Ovary (tissue), 9 donors: ENCODE measurements around the gene ULBP2. TPM values are rescaled to one million over a fixed set of nuclear protein-coding genes. Genes with fewer than 3 reads are reported as not detected.
A peak's percentile ranks its signal among the peaks of the same experiment; 100 is the strongest.
"Not testable (repeated sequence)": the region's sequence is repeated elsewhere in the genome, so short reads cannot be mapped to it uniquely, and the experiment has no call there.

ENCODE experiments used
- DNase-seq, 5 donors: peaks; one replicate each; pipeline ENCODE4 v3.0.0-alpha.2; 2019 to 2020
- H3K27ac ChIP-seq, 2 donors: fragments of 200-600 bp; one replicate each; pipeline versions ENCODE4 v1.5.1 to v1.8.0; 2019 to 2022
- H3K27me3 ChIP-seq: fragments of 200-600 bp; one replicate; pipeline ENCODE4 v1.8.0; 2022
- H3K36me3 ChIP-seq: fragments of 200-600 bp; sonication (generic); one replicate; pipeline ENCODE4 v1.5.1; 2019
- H3K4me1 ChIP-seq: one replicate; pipeline ENCODE4 v1.8.1; 2013; ENCODE audit warnings: mild to moderate bottlenecking, moderate library complexity; ENCODE audit not compliant: insufficient read depth
- H3K4me3 ChIP-seq: fragments of 200-600 bp; sonication (generic); one replicate; pipeline ENCODE4 v1.5.1; 2017
- H3K9me3 ChIP-seq, 2 donors: fragments of 200-600 bp in 1 of 2; sonication (generic) in 1 of 2; one replicate each; pipeline versions ENCODE4 v1.5.1 to v1.8.1; 2013 to 2019; ENCODE audit warnings: mild to moderate bottlenecking in 1 of 2, moderate library complexity in 1 of 2
- CTCF ChIP-seq, 3 donors: fragments of 450-650 bp in 2 of 3; fragments of 200-600 bp in 1 of 3; IDR thresholded peaks; one replicate each; pipeline versions ENCODE4 v1.5.1 to v1.8.0; 2016 to 2022; ENCODE audit warnings: antibody characterized with exemption in 3 of 3, mild to moderate bottlenecking in 1 of 3
- EP300 ChIP-seq: sonication (generic); formaldehyde crosslinking; IDR thresholded peaks from one replicate; pipeline ENCODE4 v1.6.1; 2017; ENCODE audit warnings: antibody characterized with exemption
- POLR2A ChIP-seq: fragments of 450-650 bp; IDR thresholded peaks from one replicate; pipeline ENCODE4 v1.6.1; 2017; ENCODE audit warnings: antibody characterized with exemption, mild to moderate bottlenecking, moderate library complexity
- WGBS, 3 donors: extraction: QIAGEN DNeasy Blood & Tissue Kit in 1 of 3; methylation state at CpG; one replicate each; pipeline versions ENCODE4 v1.1.5 to v1.1.7; 2013 to 2017; 5-methylcytosine and 5-hydroxymethylcytosine counted together
- intact Hi-C, 4 donors: fragments of 100-400 bp; cut with DNase I; formaldehyde crosslinking; loops; one replicate each; pipeline versions ENCODE4 v1.11.0 to v1.15.1; 2022 to 2023
- polyA plus RNA-seq, 2 donors: library from polyadenylated mRNA; stranded (reverse); fragments of 200-250 nt in 1 of 2; fragments of 350-450 nt in 1 of 2; fragmentation: Illumina TruSeq in 1 of 2; extraction: RNeasy Lipid Tissue Mini Kit (QIAGEN cat#74804) in 1 of 2; gene quantifications; one replicate each; pipeline ENCODE4 v1.2.3, GENCODE V29; 2013 to 2014
- total RNA-seq, 7 donors: library from RNA; depleted of rRNA in 2 of 7; stranded (reverse); fragments of >200 nt in 2 of 7; fragmentation: NEBNext Ultra II Directional in 3 of 7; extraction: Animal tissue kit (Norgen Biotek cat#: 25700) in 3 of 7; gene quantifications; one replicate each; pipeline versions ENCODE4 v1.1.0 to v1.2.4, GENCODE V29; 2016 to 2023
- donor health status: DM: no; HTN: no; CAD: no; lungs with moderate emphysema.
- donor health status: DM: no; HTN: no; CAD: no.
- donor health status: Bipolar disorder and iron deficiency.
- donor health status: DM: yes; HTN: yes; CAD: no.
- donor health status: DM: no; HTN: no; CAD: no.
- donor health status: DM: yes; HTN: yes; CAD: no.

The ULBP2 gene
- total and polyA plus RNA-seq, 9 donors: 0.08 to 3.6 (median 0.23) TPM; not detected in 6

- intact Hi-C loops: no loop called here
- DNase-seq: peak in 2 of 5 donors; percentile 5 to 14
- Histone ChIP-seq H3K9me3 (no peaks in the 10 kb centered on the region), H3K27ac (no peak overlapping the region), H3K36me3 (no peaks in the 10 kb centered on the region), H3K27me3 (no peaks in the 10 kb centered on the region), H3K4me3 (no peak overlapping the region), H3K4me1 (peaks cover 2% of the 10 kb centered on the region)
- 80 to 85% (median 81%) methylated on average over 6 of the region's 6 CpGs for WGBS, 3 donors
- no peak for TF ChIP-seq CTCF (IDR thresholded peaks at IDR 0.05)
Measured at GRCh38 chr6:149918151-149918905, 23.5 kb upstream of the ULBP2 start.

DNA sequence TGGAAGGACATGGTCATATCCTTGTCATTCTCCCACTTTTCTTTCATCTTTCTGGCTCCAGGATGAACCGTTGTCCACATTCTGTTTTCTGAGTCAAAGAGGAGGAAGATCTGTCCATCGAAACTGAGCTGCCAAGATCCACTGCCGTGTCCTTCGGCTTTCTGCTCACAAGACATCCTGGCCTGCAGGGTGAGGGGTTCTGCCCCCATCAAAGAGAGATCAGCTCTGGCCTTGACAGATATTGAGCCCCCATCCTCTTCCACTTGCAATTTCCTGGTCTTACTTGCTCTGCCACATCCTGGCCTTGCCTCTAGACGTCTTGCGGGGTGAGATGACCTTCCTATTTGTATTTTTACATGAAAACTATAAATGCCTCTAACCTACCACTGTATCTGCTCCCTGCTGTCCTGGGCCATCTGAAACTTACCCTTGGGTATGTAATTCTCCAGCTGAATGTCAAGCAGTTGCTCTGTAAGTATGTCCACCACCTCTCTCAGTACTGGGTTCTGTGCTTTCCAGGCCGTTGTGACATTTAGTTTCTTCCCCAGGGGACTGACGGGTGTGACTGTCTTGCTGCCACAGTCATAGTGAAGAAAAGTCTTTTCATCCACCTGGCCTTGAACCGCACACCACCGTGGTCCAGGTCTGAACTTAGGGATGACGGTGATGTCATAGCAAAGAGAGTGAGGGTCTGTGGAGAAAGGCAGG, 22.5 kb upstream of the ULBP2 start:
- H3K4me3 ChIP-seq, H3K27ac ChIP-seq, H3K4me1 ChIP-seq, H3K36me3 ChIP-seq, H3K27me3 ChIP-seq, intact Hi-C loops, H3K9me3 ChIP-seq: not testable (repeated sequence)
- peak in 1 of 5 donors; percentile 4 for DNase-seq
- WGBS, 3 donors: 83 to 84% (median 84%) methylated on average over 11 of the region's 11 CpGs

GRCh38 chr6:149919834-149920225, 22.0 kb upstream of the ULBP2 start:
- WGBS, 3 donors: 88 to 93% (median 89%) methylated on average over 4 of the region's 4 CpGs
- Histone ChIP-seq H3K4me1 (peaks cover 2% of the 10 kb centered on the region), H3K4me3 (no peak overlapping the region), H3K9me3 (no peaks in the 10 kb centered on the region), H3K27ac (no peak overlapping the region), H3K36me3 (no peaks in the 10 kb centered on the region), H3K27me3 (no peaks in the 10 kb centered on the region)
- intact Hi-C loops: loop anchor here in 3 of 4 donors (5.0 to 10.0 kb wide), 3 partner anchors 55 to 375 kb away; partner anchors contain the start of genes LRP11 (in 1 of the 3) and PPIL4 (in 1 of the 3)
- no peak for TF ChIP-seq CTCF (IDR thresholded peaks at IDR 0.05)
- TF ChIP-seq POLR2A: no peak
- no peak for TF ChIP-seq EP300
- peak in 2 of 5 donors; percentile 7 to 26 for DNase-seq

DNA sequence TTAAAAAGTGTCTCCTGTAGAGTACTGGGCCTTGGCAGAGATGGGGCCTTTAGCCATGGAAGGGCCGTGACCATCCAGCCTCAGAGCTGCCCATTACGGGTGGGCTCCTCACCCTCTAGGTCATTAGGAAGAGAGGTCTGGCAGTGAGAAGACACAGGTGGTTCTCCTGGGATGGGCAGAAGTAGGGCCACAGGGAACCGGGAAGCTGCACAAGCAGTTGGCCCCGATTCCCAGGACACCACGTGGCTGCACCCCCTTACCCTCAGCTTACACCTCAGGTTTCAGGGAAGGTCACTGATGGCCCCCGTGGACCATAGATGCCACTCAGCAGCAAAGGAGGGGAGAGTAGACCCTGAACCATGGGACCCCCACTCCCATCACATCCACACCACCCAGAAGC, 20.5 kb upstream of the ULBP2 start:
- DNase-seq: peak in 2 of 5 donors; percentile 16 to 18
- no peak for TF ChIP-seq EP300
- no peak for TF ChIP-seq CTCF (IDR thresholded peaks at IDR 0.05)
- TF ChIP-seq POLR2A: no peak

GRCh38 chr6:149922091-149922490, 19.7 kb upstream of the ULBP2 start:
- intact Hi-C loops: loop anchor here in 3 of 4 donors (5.0 to 10.0 kb wide), 3 partner anchors 57 to 377 kb away; partner anchors contain the start of genes LRP11 (in 1 of the 3) and PPIL4 (in 1 of the 3)
- WGBS, 3 donors: 30 to 49% (median 41%) methylated on average over 5 of the region's 5 CpGs
- not testable (repeated sequence) for H3K36me3 ChIP-seq, H3K27ac ChIP-seq, H3K4me3 ChIP-seq, H3K9me3 ChIP-seq, H3K27me3 ChIP-seq, H3K4me1 ChIP-seq
- peak in 2 of 5 donors; percentile 22 to 29 for DNase-seq

More for the DNA sequence above, 20.5 kb upstream of the ULBP2 start:
- Histone ChIP-seq H3K27ac (no peak overlapping the region), H3K4me3 (no peak overlapping the region), H3K27me3 (no peaks in the 10 kb centered on the region), H3K4me1 (peaks cover 7% of the 10 kb centered on the region), H3K9me3 (no peaks in the 10 kb centered on the region), H3K36me3 (no peaks in the 10 kb centered on the region)
- 78 to 91% (median 90%) methylated on average over 6 of the region's 6 CpGs for WGBS, 3 donors
- intact Hi-C loops: loop anchor here in 3 of 4 donors (5.0 to 10.0 kb wide), 3 partner anchors 57 to 377 kb away; partner anchors contain the start of genes LRP11 (in 1 of the 3) and PPIL4 (in 1 of the 3)
